ENCODE data around the gene DCBLD1.
"Not testable (repeated sequence)": the region's sequence is repeated elsewhere in the genome, so short reads cannot be mapped to it uniquely, and the experiment has no call there.

DCBLD1 gene

GRCh38 chr6:117482240-117483003, at the start of gene DCBLD1:
DCBLD1 (plus strand) TSS chr6:117482674; CDS start chr6:117482782, 108 bp downstream.
- peak; percentile 62 for DNase-seq (ENCODE audit: insufficient read length, low spot score)

GRCh38 chr6:117440706-117441525, 41.6 kb upstream of the DCBLD1 start:
- no peak for DNase-seq (ENCODE audit: insufficient read length, low spot score)
- FAIRE-seq: peak; percentile 52
- TF ChIP-seq POLR2A (IDR thresholded peaks at IDR 0.05; ENCODE audit: low read depth, low read length): no peak

More at GRCh38 chr6:117482240-117483003, at the start of gene DCBLD1:
- peak; percentile 62 for TF ChIP-seq POLR2A (IDR thresholded peaks at IDR 0.05; ENCODE audit: low read depth, low read length)
- no peak for FAIRE-seq

GRCh38 chr6:117441824-117442264, 40.6 kb upstream of the DCBLD1 start:
- TF ChIP-seq POLR2A (IDR thresholded peaks at IDR 0.05; ENCODE audit: low read depth, low read length): no peak
- FAIRE-seq (no peak), DNase-seq (ENCODE audit: insufficient read length, low spot score) (no peak)

- FAIRE-seq; DNase-seq (ENCODE audit: insufficient read length, low spot score): not testable (repeated sequence)
Observed at GRCh38 chr6:117442313-117442712, 40.2 kb upstream of the DCBLD1 start.

- TF ChIP-seq POLR2A (IDR thresholded peaks at IDR 0.05; ENCODE audit: low read depth, low read length): no peak
- FAIRE-seq (no peak), DNase-seq (ENCODE audit: insufficient read length, low spot score) (no peak)
Observed at GRCh38 chr6:117444600-117444999, 37.9 kb upstream of the DCBLD1 start.

- FAIRE-seq (no peak), DNase-seq (ENCODE audit: insufficient read length, low spot score) (no peak)
- TF ChIP-seq POLR2A (IDR thresholded peaks at IDR 0.05; ENCODE audit: low read depth, low read length): no peak
Observed at GRCh38 chr6:117446861-117447260, 35.6 kb upstream of the DCBLD1 start.

- no peak for TF ChIP-seq POLR2A (IDR thresholded peaks at IDR 0.05; ENCODE audit: low read depth, low read length)
- DNase-seq (ENCODE audit: insufficient read length, low spot score) (no peak), FAIRE-seq (no peak)
Observed at GRCh38 chr6:117448011-117448410, 34.5 kb upstream of the DCBLD1 start.

GRCh38 chr6:117448732-117449485, 33.6 kb upstream of the DCBLD1 start:
- DNase-seq (ENCODE audit: insufficient read length, low spot score) (no peak), FAIRE-seq (peak; percentile 27)
- no peak for TF ChIP-seq POLR2A (IDR thresholded peaks at IDR 0.05; ENCODE audit: low read depth, low read length)

- no peak for DNase-seq (ENCODE audit: insufficient read length, low spot score)
- FAIRE-seq: no peak
- TF ChIP-seq POLR2A (IDR thresholded peaks at IDR 0.05; ENCODE audit: low read depth, low read length): no peak
Observed at GRCh38 chr6:117449549-117450439, 32.7 kb upstream of the DCBLD1 start.

- TF ChIP-seq POLR2A (IDR thresholded peaks at IDR 0.05; ENCODE audit: low read depth, low read length): no peak
- FAIRE-seq (no peak), DNase-seq (ENCODE audit: insufficient read length, low spot score) (no peak)
Observed at GRCh38 chr6:117451671-117452070, 30.8 kb upstream of the DCBLD1 start.

- FAIRE-seq (no peak), DNase-seq (ENCODE audit: insufficient read length, low spot score) (no peak)
- no peak for TF ChIP-seq POLR2A (IDR thresholded peaks at IDR 0.05; ENCODE audit: low read depth, low read length)
Observed at GRCh38 chr6:117456250-117456649, 26.2 kb upstream of the DCBLD1 start.

- no peak for DNase-seq (ENCODE audit: insufficient read length, low spot score)
- FAIRE-seq: no peak
- no peak for TF ChIP-seq POLR2A (IDR thresholded peaks at IDR 0.05; ENCODE audit: low read depth, low read length)
Observed at GRCh38 chr6:117456998-117457397, 25.5 kb upstream of the DCBLD1 start.
